ENCODE results near the gene WDR62. TPM values are rescaled to one million over a fixed set of nuclear protein-coding genes. Genes with fewer than 3 reads are reported as not detected.

The WDR62 gene
- total RNA-seq, 1 experiment from 2014 or later: 29.6 TPM

DNA sequence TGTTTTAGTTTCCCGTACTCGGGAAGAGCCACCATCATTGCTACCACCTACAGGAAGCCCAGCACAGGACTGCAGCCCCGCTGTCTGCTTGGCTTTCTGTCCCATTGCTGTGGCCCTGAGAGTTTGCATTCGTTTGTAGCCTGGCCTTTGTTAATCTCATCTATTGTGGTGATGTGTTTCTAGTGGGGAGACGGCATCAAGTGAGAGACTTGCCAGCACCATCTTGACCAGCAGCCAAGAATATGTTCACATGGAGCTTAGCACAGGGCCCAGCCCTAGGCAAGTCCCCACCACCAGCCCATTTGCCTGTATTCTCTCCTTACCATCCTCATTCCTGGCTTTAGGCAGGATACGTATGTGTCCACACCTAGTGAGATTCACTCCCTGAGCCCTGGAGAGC lies 39.0 kb downstream of the WDR62 start:
- TF ChIP-seq CTCF (IDR thresholded peaks at IDR 0.05; ENCODE audit: unreplicated experiment): no peak
- BruUV-seq (replicated peaks): no TSS peak
- Mint-ChIP-seq H3K4me3 (ENCODE audit: low read depth, unreplicated experiment) (no peak overlapping the region), H3K9me3 (ENCODE audit: low read depth, unreplicated experiment) (no peaks in the 10 kb centered on the region), H3K36me3 (ENCODE audit: insufficient read depth, unreplicated experiment) (peaks cover 45% of the 10 kb centered on the region), H3K27me3 (ENCODE audit: unreplicated experiment) (no peaks in the 10 kb centered on the region), H3K4me1 (ENCODE audit: low read depth, unreplicated experiment) (no peaks in the 10 kb centered on the region), H3K27ac (ENCODE audit: unreplicated experiment) (no peak overlapping the region)
- no peak for DNase-seq
- intact Hi-C loops (cut with micrococcal nuclease; ENCODE audit: unreplicated experiment): no loop called here
- CTCF ChIA-PET: no interaction called here

DNA sequence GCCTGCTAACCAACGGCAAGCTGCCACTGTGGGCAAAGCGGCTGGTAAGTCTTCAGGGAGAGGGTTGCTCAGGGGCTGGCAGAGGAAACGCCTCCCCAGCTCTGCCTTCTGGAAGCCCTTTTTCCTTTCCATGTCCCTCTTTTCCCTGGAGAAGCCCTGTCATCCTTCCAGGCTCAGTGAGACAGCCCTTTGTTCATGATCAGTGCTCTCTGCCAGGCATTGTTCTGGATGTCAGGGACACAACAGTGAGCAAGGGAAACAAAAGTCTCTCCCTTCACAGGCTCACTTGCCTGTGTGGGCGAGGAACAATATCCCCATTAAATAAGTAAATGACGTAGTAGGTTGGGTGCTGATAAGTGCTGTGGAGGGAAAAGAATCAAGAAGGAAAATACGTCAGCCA lies 42.3 kb downstream of the WDR62 start:
- no peak for TF ChIP-seq CTCF (IDR thresholded peaks at IDR 0.05; ENCODE audit: unreplicated experiment)
- no peak for DNase-seq
- H3K9me3 Mint-ChIP-seq (ENCODE audit: low read depth, unreplicated experiment): no peaks in the 10 kb centered on the region
- peaks cover 55% of the 10 kb centered on the region for H3K36me3 Mint-ChIP-seq (ENCODE audit: insufficient read depth, unreplicated experiment)
- no peaks in the 10 kb centered on the region for H3K4me1 Mint-ChIP-seq (ENCODE audit: low read depth, unreplicated experiment)
- no peak overlapping the region for H3K4me3 Mint-ChIP-seq (ENCODE audit: low read depth, unreplicated experiment)
- CTCF ChIA-PET: no interaction called here
- H3K27me3 Mint-ChIP-seq (ENCODE audit: unreplicated experiment): no peaks in the 10 kb centered on the region
- intact Hi-C loops (cut with micrococcal nuclease; ENCODE audit: unreplicated experiment): no loop called here
- no TSS peak for BruUV-seq (replicated peaks)
- no peak overlapping the region for H3K27ac Mint-ChIP-seq (ENCODE audit: unreplicated experiment)

GRCh38 chr19:36099166-36099785 lies 44.6 kb downstream of the WDR62 start:
- Mint-ChIP-seq H3K9me3 (ENCODE audit: low read depth, unreplicated experiment) (no peaks in the 10 kb centered on the region), H3K27ac (ENCODE audit: unreplicated experiment) (no peak overlapping the region), H3K4me1 (ENCODE audit: low read depth, unreplicated experiment) (no peaks in the 10 kb centered on the region), H3K4me3 (ENCODE audit: low read depth, unreplicated experiment) (no peak overlapping the region), H3K36me3 (ENCODE audit: insufficient read depth, unreplicated experiment) (peaks cover 60% of the 10 kb centered on the region), H3K27me3 (ENCODE audit: unreplicated experiment) (no peaks in the 10 kb centered on the region)
- DNase-seq: no peak
- BruUV-seq (replicated peaks): no TSS peak
- CTCF ChIA-PET: no interaction called here
- intact Hi-C loops (cut with micrococcal nuclease; ENCODE audit: unreplicated experiment): no loop called here
- TF ChIP-seq CTCF (IDR thresholded peaks at IDR 0.05; ENCODE audit: unreplicated experiment): no peak

DNA sequence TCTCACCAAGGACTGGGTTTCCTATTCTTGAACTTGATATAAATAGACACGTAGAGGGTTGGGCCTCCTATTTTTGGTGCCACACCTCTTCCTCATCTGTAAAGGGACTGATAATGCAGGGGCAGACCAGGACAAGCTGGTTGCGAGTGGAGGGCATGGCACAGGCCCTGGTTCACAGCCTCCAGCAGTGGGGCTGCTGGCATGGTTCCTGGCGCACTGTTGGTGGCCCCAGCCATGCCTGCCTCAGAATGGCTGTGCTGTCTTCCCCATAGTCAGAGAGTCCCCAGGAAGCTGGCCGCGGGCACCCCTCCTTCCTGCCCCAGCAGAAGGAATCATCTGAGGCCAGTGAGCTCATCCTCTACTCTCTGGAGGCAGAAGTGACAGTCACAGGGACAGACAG lies 45.8 kb downstream of the WDR62 start:
- TF ChIP-seq CTCF (IDR thresholded peaks at IDR 0.05; ENCODE audit: unreplicated experiment): no peak
- no peak overlapping the region for H3K27ac Mint-ChIP-seq (ENCODE audit: unreplicated experiment)
- DNase-seq: no peak
- H3K36me3 Mint-ChIP-seq (ENCODE audit: insufficient read depth, unreplicated experiment): peaks cover 55% of the 10 kb centered on the region
- no peaks in the 10 kb centered on the region for H3K27me3 Mint-ChIP-seq (ENCODE audit: unreplicated experiment)
- CTCF ChIA-PET: no interaction called here
- intact Hi-C loops (cut with micrococcal nuclease; ENCODE audit: unreplicated experiment): no loop called here
- no TSS peak for BruUV-seq (replicated peaks)
- no peak overlapping the region for H3K4me3 Mint-ChIP-seq (ENCODE audit: low read depth, unreplicated experiment)
- H3K9me3 Mint-ChIP-seq (ENCODE audit: low read depth, unreplicated experiment): no peaks in the 10 kb centered on the region
- H3K4me1 Mint-ChIP-seq (ENCODE audit: low read depth, unreplicated experiment): no peaks in the 10 kb centered on the region
